Measurements from ENCODE around the gene CDK17. TPM values are rescaled to one million over a fixed set of nuclear protein-coding genes. Genes with fewer than 3 reads are reported as not detected.

The CDK17 gene
- total and polyA plus RNA-seq, 2 of the 8 experiments (the other 6 are each of a cell fraction or from before 2014, with no cell fraction given) = 5.8 to 20.0 TPM

GRCh38 chr12:96419576-96420276 lies 19.5 kb upstream of the CDK17 start:
- 85% methylated on average over 5 of the region's 5 CpGs; no CpG with 5 or more reads in 1 of the 2 experiments for WGBS, 2 experiments (ENCODE audit: extremely low coverage in 1 of 2, insufficient coverage in 1 of 2, insufficient read length in 1 of 2, insufficient replicate concordance in 2 of 2, low coverage in 1 of 2, low lambda C conversion rate in 2 of 2, missing lambda C conversion rate in 1 of 2)
- TF ChIP-seq CHD1 (IDR thresholded peaks at IDR 0.05; ENCODE audit: low read depth, low read length) = no peak
- TF ChIP-seq KDM4A (IDR thresholded peaks at IDR 0.05; ENCODE audit: low read depth, low read length, severe bottlenecking) = no peak
- no peak for TF ChIP-seq GABPA (IDR thresholded peaks at IDR 0.05; ENCODE audit: borderline replicate concordance, insufficient read depth, low read length)
- no peak for TF ChIP-seq POLR2AphosphoS5 (IDR thresholded peaks at IDR 0.05; ENCODE audit: low read depth, low read length)
- TF ChIP-seq GTF2F1 (IDR thresholded peaks at IDR 0.05; ENCODE audit: borderline replicate concordance, low read depth, low read length) = no peak
- no peak for TF ChIP-seq CREB1 (IDR thresholded peaks at IDR 0.05)
- no peak for TF ChIP-seq HDAC6 (IDR thresholded peaks at IDR 0.05; ENCODE audit: low read depth, low read length)
- no peak for TF ChIP-seq EP300 (IDR thresholded peaks at IDR 0.05; ENCODE audit: borderline replicate concordance in 1 of 2, low read depth in 2 of 2, low read length in 2 of 2)
- no peak for TF ChIP-seq ATF2 (IDR thresholded peaks at IDR 0.05; ENCODE audit: low read length)
- no peak for TF ChIP-seq CTBP2 (IDR thresholded peaks at IDR 0.05; ENCODE audit: borderline replicate concordance, insufficient read depth, insufficient read length, low read length)
- no peak for TF ChIP-seq BRCA1 (IDR thresholded peaks at IDR 0.05; ENCODE audit: low read depth, low read length)
- no peak for TF ChIP-seq CEBPB (IDR thresholded peaks at IDR 0.05; ENCODE audit: low read depth, low read length)

More at GRCh38 chr12:96419576-96420276, 19.5 kb upstream of the CDK17 start:
- no peak overlapping the region for H3K18ac ChIP-seq (ENCODE audit: extremely low read depth, low read length)
- no peak overlapping the region for H2BK12ac ChIP-seq (ENCODE audit: low read depth, low read length)
- H3K9ac ChIP-seq (replicated peaks in 1 of 4; ENCODE audit: extremely low read depth in 1 of 4, low read depth in 3 of 4, low read length in 3 of 4) = peak overlapping the region in 1 of 4 experiments; percentile 49; a peak in 1 of 7 replicates
- no peaks in the 10 kb centered on the region for H3K9me3 ChIP-seq (ENCODE audit: insufficient read depth in 2 of 2, low read depth in 1 of 2, low read length in 1 of 2)
- FAIRE-seq (no peak), DNase-seq (ENCODE audit: low read depth in 1 of 2, low spot score in 2 of 2) (no peak)
- no peak overlapping the region for H2BK15ac ChIP-seq (ENCODE audit: low read length)
- no peak overlapping the region for H2AFZ ChIP-seq (ENCODE audit: low read length)
- H3K4ac ChIP-seq (replicated peaks; ENCODE audit: insufficient read length, low read depth, low read length) = no peak overlapping the region
- H3K23me2 ChIP-seq (ENCODE audit: low read depth, low read length) = no peaks in the 10 kb centered on the region
- no peaks in the 10 kb centered on the region for H4K20me1 ChIP-seq (replicated peaks in 1 of 2; ENCODE audit: control insufficient read depth in 1 of 2, insufficient read depth in 2 of 2, low read length in 2 of 2)
- no peak overlapping the region for H3K27ac ChIP-seq (ENCODE audit: low read depth, low read length)
- no peak overlapping the region for H3K4me3 ChIP-seq (ENCODE audit: extremely low read depth in 1 of 4, insufficient read depth in 2 of 4, low read depth in 3 of 4, low read length in 4 of 4)
- no peaks in the 10 kb centered on the region for H3K4me1 ChIP-seq (replicated peaks in 1 of 4; ENCODE audit: control insufficient read depth in 3 of 4, insufficient read depth in 4 of 4, low read length in 3 of 4)
- H2BK120ac ChIP-seq (replicated peaks; ENCODE audit: low read depth, low read length) = no peak overlapping the region
- no peak overlapping the region for H2BK20ac ChIP-seq (ENCODE audit: low read length)
- H3K23ac ChIP-seq (ENCODE audit: insufficient read length) = no peak overlapping the region
- no peak overlapping the region for H3K4me2 ChIP-seq (ENCODE audit: insufficient read depth in 1 of 2, low read depth in 2 of 2, low read length in 2 of 2)
- no peak overlapping the region for H3K14ac ChIP-seq (ENCODE audit: insufficient read length)
- H3K27me3 ChIP-seq (replicated peaks in 1 of 4; ENCODE audit: control insufficient read depth in 3 of 4, extremely low read depth in 1 of 4, insufficient read depth in 3 of 4, low read length in 3 of 4) = no peaks in the 10 kb centered on the region
- no peak overlapping the region for H4K91ac ChIP-seq (replicated peaks; ENCODE audit: insufficient read length, low read length)
- H2AK5ac ChIP-seq (ENCODE audit: low read depth, low read length) = no peak overlapping the region
- no peaks in the 10 kb centered on the region for H3K79me2 ChIP-seq (ENCODE audit: control insufficient read depth in 1 of 2, insufficient read depth in 2 of 2, low read length in 2 of 2)
- no peak overlapping the region for H3K56ac ChIP-seq (replicated peaks; ENCODE audit: insufficient read length, low read depth, low read length)
- H3K79me1 ChIP-seq (ENCODE audit: low read depth, low read length) = no peaks in the 10 kb centered on the region
- H2BK5ac ChIP-seq (ENCODE audit: low read depth, low read length) = no peak overlapping the region
- ChIA-PET CTCF (ENCODE audit: partially characterized antibody) (interaction anchor here (1.1 to 2.4 kb wide), 2 partner anchors 18 to 106 kb away, joined by 3 to 7 read pairs; no protein-coding TSS in a partner anchor), POLR2A (ENCODE audit: partially characterized antibody) (no interaction called here)
- H4K5ac ChIP-seq (ENCODE audit: insufficient read length, low read depth, low read length) = no peak overlapping the region
- no peak overlapping the region for H4K8ac ChIP-seq (ENCODE audit: extremely low read depth, insufficient read depth, low read length)
- H3K36me3 ChIP-seq (ENCODE audit: control insufficient read depth in 2 of 4, insufficient read depth in 4 of 4, low read length in 3 of 4) = no peaks in the 10 kb centered on the region
